B cell (primary cell): ENCODE data around the gene PGS1. TPM values are rescaled to one million over a fixed set of nuclear protein-coding genes. Genes with fewer than 3 reads are reported as not detected.

Source experiments
- ATAC-seq: fragments of 200-7000 bp; cut with Tn5 transposase; one replicate; pipeline ENCODE4 v1.10.0; 2021; ENCODE audit warnings: low read depth, mild to moderate bottlenecking, moderate number of reproducible peaks, moderate library complexity
- CTCF ChIA-PET: fragments of 350-600 bp; sonication (Branson Sonifier 250); formaldehyde crosslinking; loops from one replicate; lab custom pipeline; 2021; ENCODE audit warnings: antibody characterized with exemption, inconsistent platforms; lab: Charles Lee
- POLR2A ChIA-PET: fragments of 350-600 bp; sonication (Branson Sonifier 250); formaldehyde crosslinking; loops from one replicate; lab custom pipeline; 2021; ENCODE audit warnings: antibody characterized with exemption; lab: Charles Lee
- DNase-seq: peaks from one replicate; pipeline ENCODE4 v3.0.0; 2013
- H2AFZ ChIP-seq: 2 replicates; pipeline ENCODE4 v1.6.1; 2012; ENCODE audit warnings: mild to moderate bottlenecking, low read depth, low read length; ENCODE audit not compliant: insufficient read depth, poor library complexity, severe bottlenecking
- H3K27ac ChIP-seq, 2 donors: 1 replicate in 1 of 2; 2 replicates in 1 of 2; pipeline ENCODE4 v1.5.1; 2012 to 2013; ENCODE audit warnings: low read length in 2 of 2, mild to moderate bottlenecking in 2 of 2, moderate library complexity in 1 of 2
- H3K27me3 ChIP-seq, 4 experiments: fragments of 200-600 bp in 1 of 4; sonication (generic) in 1 of 4; replicated peaks in 1 of 4; 1 replicate in 2 of 4; 2 replicates in 2 of 4; pipeline versions ENCODE4 v1.6.1 to v1.7.0; 2013 to 2016; ENCODE audit warnings: low read length in 3 of 4, mild to moderate bottlenecking in 2 of 4, mixed read lengths in 1 of 4, moderate library complexity in 1 of 4; ENCODE audit not compliant: insufficient read depth in 4 of 4, control insufficient read depth in 3 of 4; ENCODE audit errors: control extremely low read depth in 1 of 4
- H3K36me3 ChIP-seq, 2 experiments: replicated peaks in 1 of 2; 1 replicate in 1 of 2; 2 replicates in 1 of 2; pipeline versions ENCODE4 v1.6.1 to v1.7.1; 2013; ENCODE audit warnings: low read length in 1 of 2; ENCODE audit not compliant: insufficient read depth in 2 of 2, control insufficient read depth in 1 of 2; ENCODE audit errors: control extremely low read depth in 1 of 2, extremely low read depth in 1 of 2
- H3K4me1 ChIP-seq, 2 donors: fragments of 200-600 bp in 1 of 2; sonication (generic) in 1 of 2; 1 replicate in 1 of 2; 2 replicates in 1 of 2; pipeline versions ENCODE4 v1.5.1 to v1.6.1; 2013 to 2017; ENCODE audit warnings: low read length in 2 of 2; ENCODE audit not compliant: control insufficient read depth in 2 of 2, insufficient read depth in 2 of 2
- H3K4me2 ChIP-seq: replicated peaks from 2 replicates; pipeline ENCODE3; 2012; ENCODE audit warnings: mild to moderate bottlenecking, low read depth, low read length; ENCODE audit not compliant: poor library complexity, severe bottlenecking
- H3K4me3 ChIP-seq, 5 experiments: fragments of 200-600 bp in 1 of 5; sonication (generic) in 1 of 5; 1 replicate in 3 of 5; 2 replicates in 2 of 5; pipeline versions ENCODE4 v1.5.1 to v1.7.0; 2011 to 2016; ENCODE audit warnings: low read length in 4 of 5, mild to moderate bottlenecking in 4 of 5, low read depth in 2 of 5, control low read depth in 1 of 5, moderate library complexity in 1 of 5; ENCODE audit not compliant: insufficient read depth in 1 of 5; ENCODE audit errors: control extremely low read depth in 1 of 5, extremely low read depth in 1 of 5
- H3K79me2 ChIP-seq: fragments of 200-600 bp; sonication (generic); one replicate; pipeline ENCODE4 v1.6.0; 2016; ENCODE audit warnings: low read length; ENCODE audit not compliant: control insufficient read depth, insufficient read depth
- H3K9ac ChIP-seq: fragments of 200-600 bp; sonication (generic); 2 replicates; pipeline ENCODE4 v1.6.1; 2017; ENCODE audit warnings: mild to moderate bottlenecking, low read length, moderate library complexity
- H3K9me3 ChIP-seq, 3 donors: one replicate each; pipeline versions ENCODE4 v1.6.1 to v1.7.1; 2013; ENCODE audit warnings: low read length in 2 of 3; ENCODE audit not compliant: control insufficient read depth in 2 of 3, insufficient read depth in 1 of 3; ENCODE audit errors: control extremely low read depth in 1 of 3
- H4K20me1 ChIP-seq: 2 replicates; pipeline ENCODE4 v1.6.0; 2012; ENCODE audit warnings: mild to moderate bottlenecking, low read length; ENCODE audit not compliant: insufficient read depth, control insufficient read depth, poor library complexity, severe bottlenecking
- H3K27ac Mint-ChIP-seq: one replicate; pipeline ENCODE4 v1.8.0; 2021; ENCODE audit warnings: mixed read lengths
- H3K27me3 Mint-ChIP-seq: one replicate; pipeline ENCODE4 v1.8.0; 2021; ENCODE audit warnings: mixed read lengths
- H3K4me1 Mint-ChIP-seq: one replicate; pipeline ENCODE4 v1.8.0; 2021; ENCODE audit warnings: mixed read lengths
- H3K4me3 Mint-ChIP-seq: one replicate; pipeline ENCODE4 v1.8.0; 2021; ENCODE audit warnings: mixed read lengths
- H3K9me3 Mint-ChIP-seq: one replicate; pipeline ENCODE4 v1.8.0; 2022; ENCODE audit warnings: mixed read lengths; ENCODE audit not compliant: insufficient read depth
- EZH2 ChIP-seq: IDR thresholded peaks from 2 replicates; pipeline ENCODE4 v1.6.1; 2012; ENCODE audit warnings: borderline replicate concordance, low read depth, mild to moderate bottlenecking, moderate library complexity, low read length; ENCODE audit not compliant: insufficient read depth, poor library complexity, severe bottlenecking
- WGBS: methylation state at CpG from one replicate; pipeline ENCODE4 v1.1.5; 2013; ENCODE audit warnings: missing lambda C conversion rate; ENCODE audit not compliant: insufficient coverage; 5-methylcytosine and 5-hydroxymethylcytosine counted together
- intact Hi-C: fragments of 100-400 bp; cut with micrococcal nuclease; formaldehyde crosslinking; loops from one replicate; pipeline ENCODE4 v1.10.0; 2022
- polyA plus RNA-seq: library from polyadenylated mRNA; depleted of rRNA; stranded (reverse); fragments of >200 nt; gene quantifications from 2 replicates; pipeline ENCODE4 v1.2.3, GENCODE V29; 2012
- total RNA-seq, 2 donors: library from RNA; stranded (reverse); fragments of 120-200 nt in 1 of 2; gene quantifications; 1 replicate in 1 of 2; 2 replicates in 1 of 2; pipeline versions ENCODE4 v1.2.3 to v1.2.4, GENCODE V29; 2013 to 2022
- TF ChIP-seq, protein P1 (sequence below): fragments of 200-600 bp; IDR thresholded peaks from one replicate; pipeline ENCODE4 v1.8.0; 2022; ENCODE audit warnings: antibody characterized with exemption, mild to moderate bottlenecking

PGS1 gene
- total and polyA plus RNA-seq, 2 donors (not counting 1 experiment from before 2014, with no cell fraction given) = 85.1 to 88.3 TPM

GRCh38 chr17:78434455-78435329 lies 56.2 kb downstream of the PGS1 start:
- Histone ChIP-seq H3K4me1 (no peaks in the 10 kb centered on the region), H3K36me3 (no peaks in the 10 kb centered on the region), H3K9ac (no peak overlapping the region), H3K4me2 (no peak overlapping the region), H3K4me3 (no peak overlapping the region), H2AFZ (no peak overlapping the region), H3K9me3 (peaks cover 0 to 9% (median 0%) of the 10 kb centered on the region in 3 donors), H3K79me2 (no peaks in the 10 kb centered on the region), H3K27ac (no peak overlapping the region), H4K20me1 (no peaks in the 10 kb centered on the region), H3K27me3 (peaks cover 0 to 6% (median 0%) of the 10 kb centered on the region in 4 experiments)
- H3K27me3 Mint-ChIP-seq = peaks cover 3% of the 10 kb centered on the region
- TF ChIP-seq, protein P1, sequence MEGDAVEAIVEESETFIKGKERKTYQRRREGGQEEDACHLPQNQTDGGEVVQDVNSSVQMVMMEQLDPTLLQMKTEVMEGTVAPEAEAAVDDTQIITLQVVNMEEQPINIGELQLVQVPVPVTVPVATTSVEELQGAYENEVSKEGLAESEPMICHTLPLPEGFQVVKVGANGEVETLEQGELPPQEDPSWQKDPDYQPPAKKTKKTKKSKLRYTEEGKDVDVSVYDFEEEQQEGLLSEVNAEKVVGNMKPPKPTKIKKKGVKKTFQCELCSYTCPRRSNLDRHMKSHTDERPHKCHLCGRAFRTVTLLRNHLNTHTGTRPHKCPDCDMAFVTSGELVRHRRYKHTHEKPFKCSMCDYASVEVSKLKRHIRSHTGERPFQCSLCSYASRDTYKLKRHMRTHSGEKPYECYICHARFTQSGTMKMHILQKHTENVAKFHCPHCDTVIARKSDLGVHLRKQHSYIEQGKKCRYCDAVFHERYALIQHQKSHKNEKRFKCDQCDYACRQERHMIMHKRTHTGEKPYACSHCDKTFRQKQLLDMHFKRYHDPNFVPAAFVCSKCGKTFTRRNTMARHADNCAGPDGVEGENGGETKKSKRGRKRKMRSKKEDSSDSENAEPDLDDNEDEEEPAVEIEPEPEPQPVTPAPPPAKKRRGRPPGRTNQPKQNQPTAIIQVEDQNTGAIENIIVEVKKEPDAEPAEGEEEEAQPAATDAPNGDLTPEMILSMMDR = no peak
- no peak for TF ChIP-seq EZH2
- H3K4me1 Mint-ChIP-seq = peaks cover 2% of the 10 kb centered on the region
- no peak for ATAC-seq
- H3K9me3 Mint-ChIP-seq = no peaks in the 10 kb centered on the region
- no peak overlapping the region for H3K27ac Mint-ChIP-seq
- no peak overlapping the region for H3K4me3 Mint-ChIP-seq
- 85% methylated on average over 15 of the region's 18 CpGs for WGBS
- ChIA-PET CTCF (no interaction called here), POLR2A (no interaction called here)
- no peak for DNase-seq
- intact Hi-C loops = no loop called here

GRCh38 chr17:78435330-78436005 lies 57.0 kb downstream of the PGS1 start:
- CTCF ChIA-PET = no interaction called here
- H3K9ac ChIP-seq = no peak overlapping the region
- intact Hi-C loops = no loop called here

More at GRCh38 chr17:78435330-78436005, 57.0 kb downstream of the PGS1 start:
- 84% methylated on average over 12 of the region's 19 CpGs for WGBS
- Histone ChIP-seq H3K4me3 (no peak overlapping the region), H3K4me1 (no peaks in the 10 kb centered on the region), H3K27ac (no peak overlapping the region), H3K79me2 (no peaks in the 10 kb centered on the region), H3K4me2 (no peak overlapping the region), H2AFZ (no peak overlapping the region), H3K27me3 (peaks cover 0 to 6% (median 0%) of the 10 kb centered on the region in 4 experiments), H3K9me3 (peaks cover 0 to 9% (median 0%) of the 10 kb centered on the region in 3 donors), H3K36me3 (no peaks in the 10 kb centered on the region), H4K20me1 (no peaks in the 10 kb centered on the region)
- ATAC-seq (no peak), DNase-seq (no peak)
- Mint-ChIP-seq H3K9me3 (no peaks in the 10 kb centered on the region), H3K4me1 (peaks cover 2% of the 10 kb centered on the region), H3K4me3 (no peak overlapping the region), H3K27ac (no peak overlapping the region), H3K27me3 (peaks cover 3% of the 10 kb centered on the region)
- no peak for TF ChIP-seq EZH2
- TF ChIP-seq, protein P1 = no peak
- POLR2A ChIA-PET = no interaction called here
